IPS-18a (cell line): ENCODE data around the gene PITPNM1.
"Not testable (repeated sequence)": the region's sequence is repeated elsewhere in the genome, so short reads cannot be mapped to it uniquely, and the experiment has no call there.

Experiments used
- H3K27ac ChIP-seq: one replicate; pipeline ENCODE4 v1.5.1; 2013; ENCODE audit warnings: low read length
- H3K27me3 ChIP-seq: one replicate; pipeline ENCODE4 v1.6.1; 2013; ENCODE audit warnings: mild to moderate bottlenecking, low read length; ENCODE audit not compliant: control insufficient read depth, insufficient read depth
- H3K36me3 ChIP-seq: one replicate; pipeline ENCODE4 v1.6.1; 2013; ENCODE audit warnings: low read depth, low read length; ENCODE audit not compliant: control insufficient read depth
- H3K4me1 ChIP-seq: one replicate; pipeline ENCODE4 v1.6.1; 2013; ENCODE audit warnings: low read depth, low read length; ENCODE audit not compliant: control insufficient read depth
- H3K4me3 ChIP-seq: one replicate; pipeline ENCODE4 v1.5.1; 2013; ENCODE audit warnings: low read length
- H3K9ac ChIP-seq: one replicate; pipeline ENCODE4 v1.6.1; 2013; ENCODE audit warnings: mild to moderate bottlenecking, low read length, moderate library complexity
- H3K9me3 ChIP-seq: one replicate; pipeline ENCODE4 v1.6.1; 2013; ENCODE audit warnings: low read depth, low read length; ENCODE audit not compliant: control insufficient read depth

The PITPNM1 gene

DNA sequence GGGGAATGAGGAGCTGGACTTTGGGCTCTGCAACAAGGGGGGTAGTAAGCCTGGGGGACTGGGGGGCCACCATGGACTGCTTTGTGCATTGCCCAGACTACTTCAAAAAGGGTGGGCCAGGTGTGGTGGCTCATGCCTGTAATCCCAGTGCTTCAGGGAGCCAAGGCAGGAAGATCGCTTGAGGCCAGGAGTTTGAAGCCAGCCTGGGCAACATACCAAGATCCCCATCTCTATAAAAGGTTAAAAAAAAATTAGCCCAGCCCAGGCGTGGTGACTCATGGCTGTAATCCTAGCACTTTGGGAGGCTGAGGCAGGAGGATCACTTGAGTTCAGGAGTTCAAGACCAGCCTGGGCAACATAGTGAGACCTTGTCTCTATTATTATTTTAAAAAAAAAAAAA, 39.6 kb downstream of the PITPNM1 start:
- H3K9me3 ChIP-seq, H3K36me3 ChIP-seq, H3K4me1 ChIP-seq, H3K27me3 ChIP-seq: not testable (repeated sequence)
- H3K4me3 ChIP-seq: peak overlapping the region; percentile 86
- peak overlapping the region; percentile 84 for H3K27ac ChIP-seq
- H3K9ac ChIP-seq: peak overlapping the region; percentile 91

DNA sequence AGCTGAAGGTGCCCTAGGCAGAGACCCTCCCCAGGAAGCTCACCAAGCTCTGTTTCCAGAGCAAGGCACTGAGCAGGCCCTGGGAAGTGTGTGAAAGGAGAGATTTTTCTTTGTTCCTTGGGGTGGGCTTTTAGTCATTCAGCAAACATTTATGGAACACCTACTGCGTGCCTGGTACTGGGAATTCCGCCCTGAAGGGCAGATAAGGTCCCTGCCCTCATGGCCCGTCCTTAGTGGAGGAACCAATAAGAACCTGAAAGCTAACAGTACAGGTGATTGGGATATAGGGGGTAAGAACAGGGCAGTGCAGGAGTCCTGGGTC, 40.0 kb downstream of the PITPNM1 start:
- Histone ChIP-seq H3K27me3 (no peaks in the 10 kb centered on the region), H3K4me1 (peaks cover 7% of the 10 kb centered on the region), H3K4me3 (peak overlapping the region; percentile 86), H3K9me3 (no peaks in the 10 kb centered on the region), H3K27ac (peak overlapping the region; percentile 84), H3K9ac (peak overlapping the region; percentile 91), H3K36me3 (no peaks in the 10 kb centered on the region)

DNA sequence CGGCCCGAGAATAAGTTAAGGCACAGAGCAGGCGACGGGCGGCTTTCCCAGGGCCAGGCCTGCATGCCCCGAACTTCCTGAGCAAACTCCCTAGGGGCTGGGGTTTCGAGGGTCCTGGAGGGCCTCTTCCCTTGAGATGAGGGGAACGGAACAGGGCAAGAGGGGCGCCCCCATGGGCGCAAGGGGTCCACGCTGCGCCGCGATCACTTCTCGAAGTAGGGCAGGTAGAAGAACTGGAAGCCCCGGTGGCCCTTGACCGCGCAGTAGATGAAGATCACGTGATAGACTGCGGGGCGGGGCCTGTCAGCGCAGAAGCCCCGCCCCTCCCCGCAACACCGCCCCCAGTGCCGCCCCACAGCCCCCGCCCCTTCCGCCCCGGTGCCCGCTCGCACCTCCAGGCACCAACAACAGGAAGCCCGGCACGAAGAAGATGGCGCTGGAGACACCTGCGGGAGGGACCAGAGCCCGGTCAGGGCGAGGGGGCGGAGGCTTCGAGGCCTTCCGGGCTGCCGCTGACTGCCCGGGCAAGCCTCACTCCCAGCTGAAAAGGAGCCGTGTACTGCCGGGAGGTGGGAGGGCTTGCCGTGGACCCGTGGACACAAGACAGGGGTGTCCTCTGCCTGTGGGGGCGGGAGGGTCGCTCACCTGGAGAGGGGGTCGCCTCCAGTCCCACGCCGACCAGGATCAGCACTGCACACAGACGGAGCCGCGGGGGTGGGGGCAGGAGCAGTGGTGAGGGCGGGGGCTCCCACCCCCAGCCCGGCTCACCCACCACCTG, 40.6 kb downstream of the PITPNM1 start:
- peaks cover 7% of the 10 kb centered on the region for H3K4me1 ChIP-seq
- H3K4me3 ChIP-seq: peak overlapping the region; percentile 86
- no peaks in the 10 kb centered on the region for H3K9me3 ChIP-seq

DNA sequence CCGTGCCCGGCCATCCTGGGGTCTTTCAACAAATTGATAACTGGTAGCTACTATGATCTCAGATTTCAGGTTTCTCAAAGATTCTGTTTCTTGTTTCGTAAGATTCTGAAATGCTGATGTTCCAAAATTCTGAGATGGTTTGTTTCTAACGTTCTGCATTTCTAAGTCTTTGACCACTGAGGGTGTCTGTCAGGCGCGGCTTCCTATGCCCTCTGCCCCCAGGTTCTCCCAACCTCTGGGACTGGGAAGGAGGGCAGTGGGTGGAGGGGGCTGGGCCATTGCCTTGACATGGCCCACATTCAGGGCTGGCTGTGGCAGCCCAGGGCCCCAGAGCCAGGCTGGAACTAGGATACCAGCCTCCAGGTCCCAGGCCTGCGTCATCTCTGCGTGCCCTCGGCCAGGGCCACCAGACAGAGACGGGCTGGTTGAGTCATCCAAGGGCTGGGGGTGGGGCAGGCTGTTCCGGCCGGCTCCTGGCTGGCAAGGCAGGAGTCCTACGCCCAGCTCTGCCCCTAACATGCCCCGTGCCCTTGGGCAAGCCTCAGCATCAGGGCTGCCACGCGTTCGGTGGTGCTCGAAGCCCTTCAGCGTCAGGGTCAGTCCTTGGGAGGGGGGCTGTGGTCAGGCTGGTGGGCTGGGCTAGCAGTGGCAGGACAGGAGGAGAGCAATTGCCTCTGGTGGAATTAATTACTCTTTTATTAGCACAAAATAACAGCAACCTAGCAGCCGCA, 41.3 kb downstream of the PITPNM1 start:
- H3K27me3 ChIP-seq: no peaks in the 10 kb centered on the region
- H3K4me3 ChIP-seq: peak overlapping the region; percentile 86
- H3K9ac ChIP-seq: no peak overlapping the region
- peaks cover 7% of the 10 kb centered on the region for H3K4me1 ChIP-seq
- H3K27ac ChIP-seq: no peak overlapping the region
- H3K9me3 ChIP-seq: no peaks in the 10 kb centered on the region
- no peaks in the 10 kb centered on the region for H3K36me3 ChIP-seq

More for the DNA sequence above, 40.6 kb downstream of the PITPNM1 start:
- no peaks in the 10 kb centered on the region for H3K36me3 ChIP-seq
- H3K9ac ChIP-seq: peak overlapping the region; percentile 91
- H3K27me3 ChIP-seq: no peaks in the 10 kb centered on the region
- H3K27ac ChIP-seq: peak overlapping the region; percentile 84

DNA sequence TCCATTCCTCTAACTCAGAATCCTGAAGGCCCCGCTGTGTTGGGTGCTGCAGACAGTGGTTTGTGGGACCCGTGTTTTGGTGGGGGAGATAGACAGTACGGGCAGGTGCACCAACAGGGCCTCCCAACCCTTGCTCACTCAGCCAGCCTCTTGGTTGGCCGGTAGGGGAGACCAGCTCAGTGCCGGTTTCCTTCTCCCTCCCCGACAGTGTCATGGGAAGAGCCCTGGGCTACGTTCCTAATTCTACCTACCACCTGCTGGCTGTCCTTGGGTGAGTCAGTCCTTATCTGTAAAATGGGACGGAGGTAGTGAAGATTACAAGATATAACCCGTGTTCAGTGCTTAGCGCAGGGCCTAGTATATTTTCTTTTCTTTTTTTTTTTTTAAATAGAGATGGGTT, 42.0 kb downstream of the PITPNM1 start:
- Histone ChIP-seq H3K4me3 (no peak overlapping the region), H3K9me3 (no peaks in the 10 kb centered on the region), H3K4me1 (peaks cover 7% of the 10 kb centered on the region), H3K27me3 (no peaks in the 10 kb centered on the region), H3K27ac (no peak overlapping the region), H3K9ac (no peak overlapping the region), H3K36me3 (no peaks in the 10 kb centered on the region)

DNA sequence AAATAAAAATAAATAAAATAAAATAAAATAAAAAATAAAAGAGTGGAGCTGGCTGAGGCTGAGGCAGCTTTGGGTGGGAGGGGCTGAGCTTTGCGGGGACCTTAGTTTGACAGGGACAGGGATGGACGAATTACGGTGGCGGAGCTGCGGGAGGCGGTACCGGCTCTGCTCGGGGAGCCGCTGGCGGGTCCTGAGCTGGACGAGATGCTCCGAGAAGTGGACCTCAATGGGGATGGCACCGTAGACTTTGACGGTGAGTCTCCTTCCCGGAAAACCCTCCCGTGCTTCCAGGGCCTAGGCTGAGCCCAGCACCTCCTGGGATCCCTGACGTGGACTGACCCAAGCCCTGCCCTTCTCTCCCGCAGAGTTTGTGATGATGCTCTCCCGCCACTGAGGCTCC, 46.9 kb downstream of the PITPNM1 start:
- H3K4me3 ChIP-seq: no peak overlapping the region
- H3K27me3 ChIP-seq: no peaks in the 10 kb centered on the region
- no peaks in the 10 kb centered on the region for H3K4me1 ChIP-seq
- no peak overlapping the region for H3K9ac ChIP-seq
- H3K36me3 ChIP-seq: no peaks in the 10 kb centered on the region
- no peak overlapping the region for H3K27ac ChIP-seq
- no peaks in the 10 kb centered on the region for H3K9me3 ChIP-seq

DNA sequence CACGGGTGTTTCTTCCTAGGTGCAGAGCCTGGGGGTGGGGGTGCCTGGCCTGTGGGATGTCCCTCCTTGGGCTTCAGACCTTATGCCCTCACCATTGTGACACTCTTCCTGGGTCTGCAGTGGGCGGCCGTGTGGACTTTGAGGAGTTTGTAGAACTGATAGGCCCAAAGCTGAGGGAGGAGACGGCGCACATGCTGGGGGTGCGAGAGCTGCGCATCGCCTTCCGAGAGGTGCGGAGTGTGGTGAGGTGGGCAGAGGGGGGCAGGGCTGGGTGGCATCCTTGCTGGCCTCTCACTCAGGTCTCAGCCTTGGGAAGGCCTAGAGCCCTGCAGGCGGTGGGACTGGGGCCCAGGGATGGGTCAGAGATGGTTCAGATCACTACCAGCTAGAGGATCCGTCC, 47.7 kb downstream of the PITPNM1 start:
- Histone ChIP-seq H3K9ac (no peak overlapping the region), H3K27me3 (no peaks in the 10 kb centered on the region)

DNA sequence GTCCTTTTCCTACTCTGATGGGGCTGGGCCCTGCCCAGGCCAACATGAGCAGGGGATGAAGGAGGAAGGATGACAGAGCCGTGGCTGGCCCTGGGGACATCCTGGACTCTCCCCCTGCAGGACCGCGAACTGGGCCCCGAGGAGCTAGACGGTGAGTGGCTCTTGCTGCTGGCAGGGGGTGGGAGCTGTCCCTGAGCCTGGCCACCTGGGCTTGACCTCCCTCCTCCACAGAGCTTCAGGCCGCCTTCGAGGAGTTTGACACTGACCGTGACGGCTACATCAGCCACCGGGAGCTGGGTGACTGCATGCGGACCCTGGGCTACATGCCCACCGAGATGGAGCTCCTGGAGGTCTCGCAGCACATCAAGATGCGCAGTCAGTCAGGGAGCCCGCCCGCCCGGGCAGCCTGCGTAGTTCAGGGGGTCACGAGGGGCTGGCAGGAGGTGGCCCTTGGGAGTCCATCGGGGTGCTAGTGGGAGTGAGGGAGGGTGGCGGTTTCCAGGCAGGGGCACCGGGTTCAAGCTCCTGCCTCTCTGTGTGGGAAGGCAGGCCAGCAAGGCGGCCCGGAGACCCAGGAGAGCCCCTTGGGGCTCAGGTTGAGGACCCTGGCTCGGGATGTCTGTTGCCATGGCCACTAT, 49.0 kb downstream of the PITPNM1 start:
- Histone ChIP-seq H3K9me3 (no peaks in the 10 kb centered on the region), H3K4me1 (no peaks in the 10 kb centered on the region), H3K9ac (no peak overlapping the region), H3K27ac (no peak overlapping the region), H3K4me3 (no peak overlapping the region), H3K36me3 (no peaks in the 10 kb centered on the region), H3K27me3 (no peaks in the 10 kb centered on the region)

More for the DNA sequence above, 47.7 kb downstream of the PITPNM1 start:
- H3K4me3 ChIP-seq: no peak overlapping the region
- H3K9me3 ChIP-seq: no peaks in the 10 kb centered on the region
- H3K27ac ChIP-seq: no peak overlapping the region
- H3K4me1 ChIP-seq: no peaks in the 10 kb centered on the region
- no peaks in the 10 kb centered on the region for H3K36me3 ChIP-seq

DNA sequence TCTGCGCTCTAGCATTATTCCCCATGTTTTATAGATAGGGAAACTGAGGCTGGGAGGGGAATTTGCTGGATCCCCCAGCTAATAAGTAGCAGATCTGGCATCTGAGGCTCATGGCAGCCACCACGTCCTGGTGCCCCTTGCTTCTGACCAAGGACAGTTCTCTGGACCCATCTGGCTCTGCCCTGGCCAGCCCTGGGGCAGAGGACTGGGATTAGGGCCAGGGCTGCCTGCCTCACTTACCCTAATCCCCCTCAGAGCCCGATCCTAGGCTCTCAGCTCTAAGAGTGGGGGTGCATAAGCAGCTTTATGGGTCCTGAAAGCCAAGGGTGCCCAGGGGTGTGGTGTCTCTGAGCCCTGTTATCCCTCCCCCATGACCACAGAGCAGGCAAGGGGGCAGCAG, 50.1 kb downstream of the PITPNM1 start, which contains the start of gene CABP4:
CABP4 (plus strand) TSS at position 301 of the 400 bp plus-strand sequence; CDS start at position 371, 70 bp downstream.
- H3K36me3 ChIP-seq: no peaks in the 10 kb centered on the region
- no peak within 1 kb of the TSS for H3K4me3 ChIP-seq
- no peaks in the 10 kb centered on the region for H3K27me3 ChIP-seq
- no peak within 1 kb of the TSS for H3K27ac ChIP-seq
- H3K4me1 ChIP-seq: no peaks in the 10 kb centered on the region
- no peak within 1 kb of the TSS for H3K9ac ChIP-seq
- no peaks in the 10 kb centered on the region for H3K9me3 ChIP-seq

DNA sequence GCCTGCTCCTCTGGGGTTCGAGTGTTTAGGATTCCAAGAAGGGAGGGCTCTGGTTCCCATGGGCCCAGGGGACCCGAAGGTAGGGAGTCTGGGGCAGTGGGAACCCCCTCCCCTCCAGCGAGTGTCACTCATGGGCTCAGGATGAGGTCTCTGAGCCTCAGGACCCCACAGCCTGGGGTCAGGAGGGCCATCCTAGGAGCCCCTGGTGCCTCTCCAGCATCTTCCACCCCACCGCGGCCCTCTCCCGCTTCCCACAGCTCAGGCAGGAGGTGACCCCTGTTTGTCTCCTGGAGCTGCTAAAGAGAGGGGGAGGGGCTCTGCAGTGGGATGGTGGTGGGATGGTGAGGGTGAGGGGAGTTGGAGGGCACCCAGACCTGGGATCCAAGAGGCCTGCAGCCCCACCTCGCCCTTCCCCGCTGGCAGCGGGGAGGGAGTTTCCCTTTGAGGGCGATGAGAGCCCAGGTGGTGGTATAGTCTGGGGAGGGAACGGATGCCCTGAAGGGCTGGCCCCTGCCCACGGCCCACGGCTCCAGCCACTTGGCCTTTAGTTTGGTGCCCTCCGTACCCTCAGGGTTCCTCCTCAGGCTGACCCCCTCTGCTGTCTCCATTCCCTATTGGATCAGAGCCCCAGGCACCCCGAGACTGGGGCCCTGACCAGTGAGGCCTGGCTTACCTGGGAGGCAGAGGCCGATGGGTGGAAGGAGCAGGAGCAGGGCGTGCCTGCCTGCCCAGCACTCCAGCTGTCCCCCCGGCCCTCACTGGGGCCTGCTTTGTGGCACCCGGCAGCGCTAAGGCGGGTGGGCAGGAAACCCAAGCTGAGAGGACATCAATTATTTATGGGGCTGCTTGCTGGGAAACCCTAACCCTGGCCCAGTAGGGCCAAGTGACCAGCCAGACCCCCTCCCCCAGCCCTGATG, 51.1 kb downstream of the PITPNM1 start:
- Histone ChIP-seq H3K4me1 (no peaks in the 10 kb centered on the region), H3K36me3 (no peaks in the 10 kb centered on the region), H3K27me3 (no peaks in the 10 kb centered on the region), H3K9me3 (no peaks in the 10 kb centered on the region), H3K27ac (no peak overlapping the region), H3K4me3 (no peak overlapping the region), H3K9ac (no peak overlapping the region)
